ENCODE data around the gene ATIC. TPM values are rescaled to one million over a fixed set of nuclear protein-coding genes. Genes with fewer than 3 reads are reported as not detected.
A peak's percentile ranks its signal among the peaks of the same experiment; 100 is the strongest.

The ATIC gene
- 10 to 100 TPM; 29.3 to 45.6 (median 38.9) TPM for total RNA-seq

DNA sequence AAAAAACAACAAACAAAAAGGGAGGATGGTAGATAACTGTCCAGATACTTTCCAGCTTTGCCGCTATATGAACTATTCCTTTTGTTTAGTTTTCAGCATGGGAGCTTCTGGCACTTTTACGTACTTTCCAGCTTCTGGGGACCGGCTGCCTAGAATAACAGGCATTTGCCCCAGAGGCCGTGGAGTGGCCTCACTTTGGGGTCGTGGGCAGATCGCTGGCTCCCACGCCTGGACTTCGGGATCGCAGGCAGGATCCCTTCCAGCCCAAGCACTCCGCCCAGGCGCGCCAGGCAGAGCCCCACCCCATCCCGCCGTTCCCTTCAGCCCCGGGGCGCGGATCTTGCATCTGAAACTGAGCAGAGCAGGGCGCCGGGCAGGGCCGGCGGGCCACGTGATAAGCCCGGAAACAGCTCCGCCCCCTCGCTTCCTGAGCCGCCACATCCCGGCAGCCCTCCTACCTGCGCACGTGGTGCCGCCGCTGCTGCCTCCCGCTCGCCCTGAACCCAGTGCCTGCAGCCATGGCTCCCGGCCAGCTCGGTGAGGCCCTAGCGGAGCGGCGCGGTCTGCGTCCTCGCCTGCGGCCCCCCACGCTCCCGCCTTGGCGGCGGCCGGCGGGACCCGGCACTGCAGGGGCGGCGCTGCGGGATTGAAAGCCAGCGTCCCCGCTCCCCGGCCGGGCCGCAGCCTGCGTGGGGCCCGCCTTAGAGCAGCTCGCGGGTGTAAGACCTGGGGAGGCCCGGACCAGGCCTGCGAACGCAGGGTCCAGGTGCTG lies at the start of gene ATIC:
ATIC (plus strand) TSS at position 435 of the 772 bp plus-strand sequence; CDS start at position 519, 84 bp downstream.
- H3K36me3 ChIP-seq: peaks cover 0 to 18% of the 10 kb centered on the region in 2 donors
- no peaks in the 10 kb centered on the region for H3K9me3 ChIP-seq
- TF ChIP-seq, protein P1, sequence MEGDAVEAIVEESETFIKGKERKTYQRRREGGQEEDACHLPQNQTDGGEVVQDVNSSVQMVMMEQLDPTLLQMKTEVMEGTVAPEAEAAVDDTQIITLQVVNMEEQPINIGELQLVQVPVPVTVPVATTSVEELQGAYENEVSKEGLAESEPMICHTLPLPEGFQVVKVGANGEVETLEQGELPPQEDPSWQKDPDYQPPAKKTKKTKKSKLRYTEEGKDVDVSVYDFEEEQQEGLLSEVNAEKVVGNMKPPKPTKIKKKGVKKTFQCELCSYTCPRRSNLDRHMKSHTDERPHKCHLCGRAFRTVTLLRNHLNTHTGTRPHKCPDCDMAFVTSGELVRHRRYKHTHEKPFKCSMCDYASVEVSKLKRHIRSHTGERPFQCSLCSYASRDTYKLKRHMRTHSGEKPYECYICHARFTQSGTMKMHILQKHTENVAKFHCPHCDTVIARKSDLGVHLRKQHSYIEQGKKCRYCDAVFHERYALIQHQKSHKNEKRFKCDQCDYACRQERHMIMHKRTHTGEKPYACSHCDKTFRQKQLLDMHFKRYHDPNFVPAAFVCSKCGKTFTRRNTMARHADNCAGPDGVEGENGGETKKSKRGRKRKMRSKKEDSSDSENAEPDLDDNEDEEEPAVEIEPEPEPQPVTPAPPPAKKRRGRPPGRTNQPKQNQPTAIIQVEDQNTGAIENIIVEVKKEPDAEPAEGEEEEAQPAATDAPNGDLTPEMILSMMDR (IDR thresholded peaks at IDR 0.05): peak in 3 of 4 experiments; percentile 29 to 53 (median 35)
- TF ChIP-seq POLR2A (IDR thresholded peaks at IDR 0.05): peak; percentile 32 to 44
- peak; percentile 88 for TF ChIP-seq POLR2AphosphoS5 (IDR thresholded peaks at IDR 0.05)
- no peak for TF ChIP-seq EP300 (IDR thresholded peaks at IDR 0.05)
- WGBS, 2 donors (ENCODE audit: low coverage in 1 of 2): 0 to 2% methylated on average over 2 to 15 of the region's 64 CpGs
- H3K4me3 ChIP-seq: peak within 1 kb of the TSS; percentile 34 to 78
- H3K27ac ChIP-seq: peak within 1 kb of the TSS in 3 of 4 donors; percentile 84 to 91 (median 86)
- ATAC-seq: peak; percentile 99
- H3K27me3 ChIP-seq: no peaks in the 10 kb centered on the region
- H3K4me1 ChIP-seq: peaks cover 0 to 28% (median 5%) of the 10 kb centered on the region in 3 donors

DNA sequence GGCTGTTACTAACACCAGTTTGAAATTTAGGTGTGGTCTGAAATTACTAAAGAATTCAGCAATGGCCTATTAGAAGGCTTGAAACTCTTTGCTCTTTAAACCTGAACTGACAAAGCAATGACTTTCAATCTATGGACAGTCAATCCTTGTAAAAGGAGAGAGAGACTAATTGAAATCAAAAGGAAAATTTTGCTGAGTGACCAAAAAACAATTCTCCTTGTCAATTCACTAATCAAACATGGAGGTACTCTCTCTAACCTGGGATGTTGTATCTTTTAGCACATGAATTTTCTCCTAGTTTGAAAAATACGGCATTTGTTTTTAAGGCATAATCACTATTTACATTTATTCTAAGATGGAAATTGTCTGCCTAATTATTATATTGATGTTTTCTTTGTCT lies 49.6 kb upstream of the ATIC start:
- WGBS, 2 donors (ENCODE audit: low coverage in 1 of 2): 89 to 95% methylated on average over 1 of the region's 1 CpG
- TF ChIP-seq EP300 (IDR thresholded peaks at IDR 0.05): no peak
- no peak for TF ChIP-seq POLR2AphosphoS5 (IDR thresholded peaks at IDR 0.05)
- no peak for TF ChIP-seq POLR2A (IDR thresholded peaks at IDR 0.05)
- TF ChIP-seq, protein P1 (IDR thresholded peaks at IDR 0.05): no peak
- H3K27ac ChIP-seq: no peak overlapping the region

DNA sequence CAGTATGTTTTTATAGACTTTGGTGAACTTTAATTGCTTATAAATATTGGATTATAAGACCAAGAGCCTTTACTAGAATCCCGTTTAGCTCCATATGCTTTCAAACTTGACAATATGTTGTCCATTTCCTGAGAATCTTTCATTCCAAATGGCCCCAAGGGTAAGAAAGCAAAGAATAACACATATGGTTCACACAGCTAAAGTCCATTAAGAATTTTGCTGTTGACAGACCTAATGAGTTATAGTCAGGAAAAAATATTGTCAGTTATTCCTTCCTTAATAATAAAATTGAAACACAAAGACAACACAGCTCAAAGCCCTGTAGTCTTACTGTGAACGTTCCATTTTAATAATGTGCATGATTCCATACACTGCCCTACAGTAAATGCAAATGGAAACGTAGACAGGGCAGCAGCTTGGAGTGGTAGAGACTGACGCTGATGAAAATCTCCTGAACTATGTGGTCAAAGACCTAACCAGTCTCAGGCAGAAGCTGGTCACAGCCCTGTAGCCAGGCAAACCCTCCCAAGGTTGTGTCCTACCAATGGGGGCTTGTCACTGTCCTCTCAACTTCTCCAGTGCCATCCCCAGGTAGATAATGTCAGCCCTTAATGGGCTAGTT lies 49.0 kb upstream of the ATIC start:
- ATAC-seq: no peak
- Histone ChIP-seq H3K27ac (no peak overlapping the region), H3K4me3 (no peak overlapping the region), H3K27me3 (no peaks in the 10 kb centered on the region), H3K36me3 (no peaks in the 10 kb centered on the region), H3K4me1 (no peaks in the 10 kb centered on the region), H3K9me3 (no peaks in the 10 kb centered on the region)
- TF ChIP-seq POLR2AphosphoS5 (IDR thresholded peaks at IDR 0.05) (no peak), POLR2A (IDR thresholded peaks at IDR 0.05) (no peak), EP300 (IDR thresholded peaks at IDR 0.05) (no peak)
- TF ChIP-seq, protein P1 (IDR thresholded peaks at IDR 0.05): no peak
- 56 to 66% methylated on average over 4 of the region's 4 CpGs for WGBS, 2 donors (ENCODE audit: low coverage in 1 of 2)

More for the DNA sequence above, 49.6 kb upstream of the ATIC start:
- Histone ChIP-seq H3K36me3 (no peaks in the 10 kb centered on the region), H3K4me3 (no peak overlapping the region), H3K9me3 (no peaks in the 10 kb centered on the region), H3K27me3 (no peaks in the 10 kb centered on the region), H3K4me1 (no peaks in the 10 kb centered on the region)
- ATAC-seq: no peak

DNA sequence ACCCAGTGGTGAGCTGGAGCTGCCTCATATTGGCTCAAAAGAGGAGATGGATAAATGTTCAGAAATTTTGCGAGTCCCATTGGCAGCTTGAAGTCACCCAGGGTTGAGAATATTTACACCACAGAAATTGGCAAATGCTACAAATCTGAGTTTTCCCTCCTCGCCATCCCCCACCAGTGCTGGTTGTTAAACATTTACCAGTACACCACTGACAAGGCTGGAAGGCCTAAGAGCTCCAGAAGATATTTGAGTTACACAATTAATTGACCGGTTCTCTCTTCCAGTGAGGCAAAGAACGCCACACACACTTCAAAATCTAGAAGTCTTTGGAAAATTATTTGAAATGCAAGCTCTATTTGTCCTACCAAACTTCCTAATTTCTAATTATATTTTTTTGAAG lies 47.5 kb upstream of the ATIC start:
- H3K4me3 ChIP-seq: no peak overlapping the region
- H3K4me1 ChIP-seq: peaks cover 0 to 2% (median 0%) of the 10 kb centered on the region in 3 donors
- 91 to 100% methylated on average over 2 to 3 of the region's 4 CpGs for WGBS, 2 donors (ENCODE audit: low coverage in 1 of 2)
- no peaks in the 10 kb centered on the region for H3K27me3 ChIP-seq
- ATAC-seq: no peak
- no peaks in the 10 kb centered on the region for H3K9me3 ChIP-seq
- H3K27ac ChIP-seq: no peak overlapping the region
- no peaks in the 10 kb centered on the region for H3K36me3 ChIP-seq
- TF ChIP-seq POLR2A (IDR thresholded peaks at IDR 0.05) (no peak), EP300 (IDR thresholded peaks at IDR 0.05) (no peak)

DNA sequence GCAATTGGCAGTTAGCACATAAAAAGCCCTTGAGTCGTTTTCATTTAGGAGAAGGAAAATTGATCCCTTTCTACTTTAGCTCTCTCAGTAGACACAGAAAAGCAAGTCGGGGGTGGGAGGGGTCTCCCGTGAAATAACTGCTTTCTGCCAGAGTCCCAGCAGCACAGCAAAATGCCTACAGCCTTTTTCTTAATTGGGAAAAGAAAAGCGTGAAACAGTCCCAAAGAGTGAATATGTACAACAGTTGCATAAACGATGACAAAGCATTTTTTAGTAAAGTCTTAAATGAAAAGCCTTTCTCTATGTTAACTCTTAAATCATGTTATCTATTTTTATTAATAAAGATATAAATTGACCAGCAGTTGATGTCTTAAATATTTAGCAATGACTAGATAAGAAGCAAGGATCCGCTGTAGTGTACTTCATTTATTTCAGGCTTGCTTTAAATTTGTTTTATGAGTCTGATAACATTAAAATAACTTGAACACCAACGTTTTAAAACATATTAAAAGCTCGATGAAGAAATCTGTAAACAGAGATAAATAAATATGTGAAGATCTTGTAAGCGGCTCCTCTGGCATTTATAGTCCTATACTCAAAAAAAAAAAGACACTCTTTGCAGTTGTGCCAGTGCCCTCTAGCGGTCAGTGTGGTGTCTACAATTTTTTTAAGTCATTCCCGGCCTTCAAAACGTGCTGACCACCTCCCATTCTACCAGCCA lies 42.3 kb upstream of the ATIC start:
- Histone ChIP-seq H3K27ac (no peak overlapping the region), H3K9me3 (no peaks in the 10 kb centered on the region), H3K27me3 (no peaks in the 10 kb centered on the region), H3K4me3 (no peak overlapping the region), H3K36me3 (no peaks in the 10 kb centered on the region), H3K4me1 (peaks cover 0 to 6% (median 0%) of the 10 kb centered on the region in 3 donors)
- WGBS, 2 donors (ENCODE audit: low coverage in 1 of 2): 14 to 25% methylated on average over 11 to 12 of the region's 12 CpGs
- ATAC-seq: no peak
- TF ChIP-seq, protein P1 (IDR thresholded peaks at IDR 0.05): peak; percentile 45 to 75 (median 64)
- TF ChIP-seq EP300 (IDR thresholded peaks at IDR 0.05): no peak

Measured in gastroesophageal sphincter (tissue), 4 donors.